ENCODE data around the gene SHROOM2.
"Not testable (repeated sequence)": the region's sequence is repeated elsewhere in the genome, so short reads cannot be mapped to it uniquely, and the experiment has no call there.

The SHROOM2 gene

GRCh38 chrX:9842541-9842940, 56.3 kb downstream of the SHROOM2 start:
- DNase-seq = no peak

- no peak for DNase-seq
Measured at GRCh38 chrX:9844936-9845577, 58.8 kb downstream of the SHROOM2 start.

GRCh38 chrX:9845578-9845952, 59.3 kb downstream of the SHROOM2 start:
- no peak for DNase-seq

- DNase-seq = no peak
Measured at GRCh38 chrX:9846631-9847030, 60.4 kb downstream of the SHROOM2 start.

GRCh38 chrX:9847071-9847470, 60.8 kb downstream of the SHROOM2 start:
- no peak for DNase-seq

GRCh38 chrX:9848718-9849479, 62.7 kb downstream of the SHROOM2 start:
- no peak for DNase-seq

- no peak for DNase-seq
Measured at GRCh38 chrX:9851890-9852289, 65.7 kb downstream of the SHROOM2 start.

GRCh38 chrX:9853307-9853706, 67.1 kb downstream of the SHROOM2 start:
- no peak for DNase-seq

- DNase-seq = no peak
Measured at GRCh38 chrX:9855561-9856283, 69.5 kb downstream of the SHROOM2 start.

GRCh38 chrX:9856588-9856987, 70.4 kb downstream of the SHROOM2 start:
- no peak for DNase-seq

- DNase-seq = no peak
Measured at GRCh38 chrX:9857575-9858474, 71.6 kb downstream of the SHROOM2 start.

- not testable (repeated sequence) for DNase-seq
Measured at GRCh38 chrX:9858684-9859083, 72.5 kb downstream of the SHROOM2 start.

- DNase-seq = no peak
Measured at GRCh38 chrX:9859711-9860555, 73.7 kb downstream of the SHROOM2 start.

- DNase-seq = no peak
Measured at GRCh38 chrX:9860826-9861225, 74.6 kb downstream of the SHROOM2 start.

- DNase-seq = no peak
Measured at GRCh38 chrX:9861711-9862110, 75.5 kb downstream of the SHROOM2 start.

GRCh38 chrX:9862525-9862924, 76.3 kb downstream of the SHROOM2 start:
- no peak for DNase-seq

- no peak for DNase-seq
Measured at GRCh38 chrX:9862953-9863352, 76.7 kb downstream of the SHROOM2 start.

- DNase-seq = no peak
Measured at GRCh38 chrX:9864011-9864410, 77.8 kb downstream of the SHROOM2 start.

GRCh38 chrX:9865804-9866472, 79.7 kb downstream of the SHROOM2 start:
- no peak for DNase-seq

GRCh38 chrX:9866633-9867032, 80.4 kb downstream of the SHROOM2 start:
- DNase-seq = no peak

- DNase-seq = no peak
Measured at GRCh38 chrX:9867226-9867625, 81.0 kb downstream of the SHROOM2 start.
